H9 (cell line): ENCODE data around the gene LMF1. TPM values are rescaled to one million over a fixed set of nuclear protein-coding genes. Genes with fewer than 3 reads are reported as not detected.

Source experiments
- DNase-seq: peaks from one replicate; pipeline ENCODE4 v3.0.0-alpha.2; 2017
- H2AFZ ChIP-seq: one replicate; pipeline ENCODE4 v1.6.1; 2013; ENCODE audit warnings: mild to moderate bottlenecking, low read length, control low read depth, moderate library complexity
- H2AK5ac ChIP-seq: 2 replicates; pipeline ENCODE4 v1.6.1; 2013; ENCODE audit warnings: low read length, control low read depth, mixed read lengths; ENCODE audit not compliant: insufficient read length
- H2BK120ac ChIP-seq: one replicate; pipeline ENCODE4 v1.6.1; 2013; ENCODE audit warnings: low read depth, mild to moderate bottlenecking, low read length, control low read depth, inconsistent platforms; ENCODE audit not compliant: poor library complexity, severe bottlenecking
- H2BK12ac ChIP-seq: 2 replicates; pipeline ENCODE4 v1.6.1; 2013; ENCODE audit warnings: low read length, control low read depth, mixed read lengths, low read depth; ENCODE audit not compliant: insufficient read length
- H2BK15ac ChIP-seq: 2 replicates; pipeline ENCODE4 v1.6.1; 2013; ENCODE audit warnings: low read depth, low read length, control low read depth
- H2BK20ac ChIP-seq: one replicate; pipeline ENCODE4 v1.6.1; 2013; ENCODE audit warnings: low read depth, mild to moderate bottlenecking, low read length, control low read depth, inconsistent platforms; ENCODE audit not compliant: poor library complexity, severe bottlenecking
- H2BK5ac ChIP-seq: 2 replicates; pipeline ENCODE4 v1.6.1; 2013; ENCODE audit warnings: low read length, control low read depth, mixed read lengths; ENCODE audit not compliant: insufficient read length
- H3K14ac ChIP-seq: 2 replicates; pipeline ENCODE4 v1.6.1; 2013; ENCODE audit warnings: low read length, control low read depth; ENCODE audit not compliant: insufficient read depth
- H3K18ac ChIP-seq: 2 replicates; pipeline ENCODE4 v1.6.1; 2013; ENCODE audit warnings: low read depth, mild to moderate bottlenecking, mixed read lengths, low read length, control low read depth; ENCODE audit not compliant: insufficient read length
- H3K23ac ChIP-seq: 2 replicates; pipeline ENCODE4 v1.6.1; 2013; ENCODE audit warnings: low read length, control low read depth, mixed read lengths, low read depth; ENCODE audit not compliant: insufficient read length
- H3K23me2 ChIP-seq: 2 replicates; pipeline ENCODE4 v1.6.1; 2013; ENCODE audit warnings: low read depth, mild to moderate bottlenecking, mixed read lengths, low read length, control low read depth; ENCODE audit not compliant: insufficient read length, poor library complexity, severe bottlenecking
- H3K27ac ChIP-seq: 2 replicates; pipeline ENCODE4 v1.5.1; 2013; ENCODE audit warnings: low read length, control low read depth, mixed read lengths, low read depth; ENCODE audit not compliant: insufficient read length
- H3K27me3 ChIP-seq: 2 replicates; pipeline ENCODE4 v1.6.1; 2013; ENCODE audit warnings: low read length, control low read depth, inconsistent platforms; ENCODE audit not compliant: insufficient read depth
- H3K4ac ChIP-seq: 2 replicates; pipeline ENCODE4 v1.6.1; 2013; ENCODE audit warnings: low read depth, mild to moderate bottlenecking, control low read depth, inconsistent platforms, low read length, moderate library complexity
- H3K4me1 ChIP-seq: 2 replicates; pipeline ENCODE4 v1.6.1; 2013; ENCODE audit warnings: low read length, control low read depth, inconsistent platforms; ENCODE audit not compliant: insufficient read depth
- H3K4me2 ChIP-seq: 2 replicates; pipeline ENCODE4 v1.6.1; 2013; ENCODE audit warnings: low read length, control low read depth, mixed read lengths; ENCODE audit not compliant: insufficient read length, insufficient read depth
- H3K56ac ChIP-seq: 2 replicates; pipeline ENCODE4 v1.6.1; 2013; ENCODE audit warnings: low read depth, mild to moderate bottlenecking, mixed read lengths, low read length, control low read depth; ENCODE audit not compliant: insufficient read length
- H3K79me1 ChIP-seq: 2 replicates; pipeline ENCODE4 v1.6.1; 2013; ENCODE audit warnings: low read depth, mild to moderate bottlenecking, moderate library complexity, low read length, control low read depth, inconsistent platforms; ENCODE audit not compliant: insufficient read depth, poor library complexity, severe bottlenecking
- H3K79me2 ChIP-seq: 2 replicates; pipeline ENCODE4 v1.6.1; 2013; ENCODE audit warnings: low read length, control low read depth, inconsistent platforms; ENCODE audit not compliant: insufficient read depth
- H3K9ac ChIP-seq: 2 replicates; pipeline ENCODE4 v1.6.1; 2013; ENCODE audit warnings: low read length, control low read depth, mixed read lengths; ENCODE audit not compliant: insufficient read length; ENCODE audit errors: extremely low read depth
- H3K9me3 ChIP-seq: one replicate; pipeline ENCODE4 v1.6.1; 2013; ENCODE audit warnings: low read depth, low read length, inconsistent platforms; ENCODE audit not compliant: control insufficient read depth
- H3T11ph ChIP-seq: one replicate; pipeline ENCODE4 v1.6.1; 2013; ENCODE audit warnings: mild to moderate bottlenecking, low read length, control low read depth, inconsistent platforms
- H4K20me1 ChIP-seq: one replicate; pipeline ENCODE4 v1.6.1; 2013; ENCODE audit not compliant: control insufficient read depth, insufficient read length, insufficient read depth
- H4K5ac ChIP-seq: 2 replicates; pipeline ENCODE4 v1.6.1; 2013; ENCODE audit warnings: low read depth, mild to moderate bottlenecking, mixed read lengths, low read length, control low read depth; ENCODE audit not compliant: insufficient read length
- H4K8ac ChIP-seq: replicated peaks from 2 replicates; pipeline ENCODE4 v1.6.1; 2013; ENCODE audit warnings: low read length, control low read depth, mixed read lengths, low read depth; ENCODE audit not compliant: insufficient read length
- H4K91ac ChIP-seq: 2 replicates; pipeline ENCODE4 v1.6.1; 2013; ENCODE audit warnings: low read depth, mild to moderate bottlenecking, moderate library complexity, mixed read lengths, low read length, control low read depth; ENCODE audit not compliant: insufficient read length
- H3K27ac Mint-ChIP-seq, 3 experiments: 2 replicates in 2 of 3; 3 replicates in 1 of 3; pipeline ENCODE4 v1.8.0; 2020 to 2021; ENCODE audit warnings: mixed read lengths in 3 of 3, mild to moderate bottlenecking in 1 of 3, moderate library complexity in 1 of 3
- H3K27me3 Mint-ChIP-seq: 2 replicates; pipeline ENCODE4 v1.8.0; 2021; ENCODE audit warnings: low read depth, mild to moderate bottlenecking, moderate library complexity, mixed read lengths
- H3K36me3 Mint-ChIP-seq, 3 experiments: 2 replicates in 2 of 3; 3 replicates in 1 of 3; pipeline ENCODE4 v1.8.0; 2020 to 2021; ENCODE audit warnings: low read depth in 3 of 3, mixed read lengths in 3 of 3; ENCODE audit not compliant: insufficient read depth in 1 of 3
- H3K4me1 Mint-ChIP-seq, 2 experiments: 2 replicates each; pipeline ENCODE4 v1.8.0; 2020; ENCODE audit warnings: mixed read lengths in 2 of 2
- H3K4me3 Mint-ChIP-seq, 2 experiments: 2 replicates in 1 of 2; 3 replicates in 1 of 2; pipeline ENCODE4 v1.8.0; 2020 to 2021; ENCODE audit warnings: mild to moderate bottlenecking in 2 of 2, mixed read lengths in 2 of 2, moderate library complexity in 1 of 2
- H3K9me3 Mint-ChIP-seq, 2 experiments: 2 replicates in 1 of 2; 3 replicates in 1 of 2; pipeline ENCODE4 v1.8.0; 2020; ENCODE audit warnings: mild to moderate bottlenecking in 2 of 2, mixed read lengths in 2 of 2, moderate library complexity in 1 of 2
- WGBS: extraction: QIAGEN DNeasy Blood & Tissue Kit; methylation state at CpG from one replicate; pipeline ENCODE4 v1.1.7; 2013; ENCODE audit warnings: missing lambda C conversion rate, low lambda C conversion rate, mixed read lengths; ENCODE audit not compliant: insufficient read length; ENCODE audit errors: extremely low coverage; 5-methylcytosine and 5-hydroxymethylcytosine counted together
- total RNA-seq: library from RNA; stranded (reverse); gene quantifications from 2 replicates; pipeline ENCODE4 v1.2.1, GENCODE V29; 2021
- TF ChIP-seq, protein P1 (sequence below): fragments of 200-600 bp; sonication (generic); conservative IDR thresholded peaks from 3 replicates; pipeline ENCODE4 v1.8.0; 2021; ENCODE audit warnings: antibody characterized with exemption, mild to moderate bottlenecking

LMF1 gene
- total RNA-seq, 1 experiment from 2014 or later, result 7.1 TPM

DNA sequence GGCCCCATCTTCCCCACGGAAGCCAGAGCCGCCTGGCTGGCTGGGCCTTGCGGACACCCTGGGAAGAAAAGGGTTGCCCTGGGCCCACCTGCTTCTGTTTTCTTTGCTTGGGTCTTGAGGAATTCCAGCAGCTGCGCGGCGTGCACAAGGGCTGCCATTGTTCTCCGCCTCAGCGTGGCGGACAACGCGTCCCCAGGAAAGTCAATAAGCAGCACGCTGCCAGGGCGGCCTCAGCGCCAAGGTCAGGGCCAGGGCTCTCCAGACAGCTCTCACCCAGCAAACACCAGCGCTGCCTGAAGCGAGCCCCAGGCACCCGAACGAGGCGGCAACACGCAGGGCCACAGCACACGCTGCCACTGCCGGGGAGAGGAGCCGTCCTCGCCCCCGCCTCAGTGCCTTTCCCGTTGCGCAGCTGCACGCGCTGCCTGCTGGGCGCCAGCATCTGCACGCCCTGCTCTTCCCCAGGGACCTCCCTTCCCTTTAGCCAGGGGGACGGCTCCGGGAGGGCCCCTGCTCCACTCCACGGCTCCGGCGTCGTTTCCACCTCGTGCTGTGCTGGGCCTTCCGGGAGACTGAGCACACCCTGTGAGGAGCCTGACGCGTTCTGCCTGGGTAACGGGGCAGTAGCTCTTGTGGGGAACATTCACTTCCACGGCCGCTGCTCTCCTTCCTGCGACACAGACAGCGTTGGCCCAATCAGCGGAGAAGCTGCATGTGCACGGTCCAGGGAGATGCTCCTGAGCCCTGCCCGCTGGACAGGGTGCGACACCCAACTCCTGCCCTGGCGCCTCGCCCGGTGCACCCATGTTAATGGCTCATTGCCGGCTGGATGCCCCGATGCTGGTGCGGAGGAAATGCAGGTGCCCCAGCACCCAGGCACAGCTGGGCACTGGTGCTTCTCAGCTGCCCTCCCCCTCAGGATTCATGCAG is 57.8 kb downstream of the LMF1 start:
- no peak overlapping the region for H2AK5ac ChIP-seq
- H2BK12ac ChIP-seq, result no peak overlapping the region
- no peaks in the 10 kb centered on the region for H3K23me2 ChIP-seq
- H3K9me3 ChIP-seq, result no peaks in the 10 kb centered on the region
- H2BK5ac ChIP-seq, result no peak overlapping the region
- H3K4me2 ChIP-seq, result no peak overlapping the region
- no peak overlapping the region for H3K18ac ChIP-seq
- no peak overlapping the region for H4K5ac ChIP-seq
- Mint-ChIP-seq H3K36me3 (peaks cover 0 to 4% (median 2%) of the 10 kb centered on the region in 3 experiments; a peak in 2 of 7 replicates), H3K27ac (no peak overlapping the region; a peak in 1 of 7 replicates), H3K4me3 (no peak overlapping the region), H3K9me3 (no peaks in the 10 kb centered on the region), H3K4me1 (0 out of 4 replicates have a peak, but pooled peaks cover 2 to 5% of the 10 kb centered on the region in 2 experiments), H3K27me3 (no peaks in the 10 kb centered on the region; the same call in 1 of the 2 replicates)
- no peaks in the 10 kb centered on the region for H3K27me3 ChIP-seq
- no peak for DNase-seq
- H4K91ac ChIP-seq, result no peak overlapping the region
- TF ChIP-seq, protein P1, sequence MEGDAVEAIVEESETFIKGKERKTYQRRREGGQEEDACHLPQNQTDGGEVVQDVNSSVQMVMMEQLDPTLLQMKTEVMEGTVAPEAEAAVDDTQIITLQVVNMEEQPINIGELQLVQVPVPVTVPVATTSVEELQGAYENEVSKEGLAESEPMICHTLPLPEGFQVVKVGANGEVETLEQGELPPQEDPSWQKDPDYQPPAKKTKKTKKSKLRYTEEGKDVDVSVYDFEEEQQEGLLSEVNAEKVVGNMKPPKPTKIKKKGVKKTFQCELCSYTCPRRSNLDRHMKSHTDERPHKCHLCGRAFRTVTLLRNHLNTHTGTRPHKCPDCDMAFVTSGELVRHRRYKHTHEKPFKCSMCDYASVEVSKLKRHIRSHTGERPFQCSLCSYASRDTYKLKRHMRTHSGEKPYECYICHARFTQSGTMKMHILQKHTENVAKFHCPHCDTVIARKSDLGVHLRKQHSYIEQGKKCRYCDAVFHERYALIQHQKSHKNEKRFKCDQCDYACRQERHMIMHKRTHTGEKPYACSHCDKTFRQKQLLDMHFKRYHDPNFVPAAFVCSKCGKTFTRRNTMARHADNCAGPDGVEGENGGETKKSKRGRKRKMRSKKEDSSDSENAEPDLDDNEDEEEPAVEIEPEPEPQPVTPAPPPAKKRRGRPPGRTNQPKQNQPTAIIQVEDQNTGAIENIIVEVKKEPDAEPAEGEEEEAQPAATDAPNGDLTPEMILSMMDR, result no peak
- no peak overlapping the region for H3K4ac ChIP-seq
- H3K9ac ChIP-seq, result no peak overlapping the region
- no peaks in the 10 kb centered on the region for H4K20me1 ChIP-seq
- no peak overlapping the region for H2BK15ac ChIP-seq
- no peaks in the 10 kb centered on the region for H3K4me1 ChIP-seq
- no peak overlapping the region for H2BK120ac ChIP-seq
- H3K14ac ChIP-seq, result no peak overlapping the region
- no peak overlapping the region for H2AFZ ChIP-seq
- no peak overlapping the region for H3K56ac ChIP-seq
- H3K27ac ChIP-seq, result no peak overlapping the region
- H3K79me2 ChIP-seq, result no peaks in the 10 kb centered on the region
- H2BK20ac ChIP-seq, result no peak overlapping the region
- no peak overlapping the region for H3T11ph ChIP-seq
- H4K8ac ChIP-seq, result no peak overlapping the region
- no peak overlapping the region for H3K23ac ChIP-seq
- WGBS, result no CpG with 5 or more reads among the region's 56 CpGs
- H3K79me1 ChIP-seq, result no peaks in the 10 kb centered on the region
